NCI-H128 (cell line): ENCODE measurements around the gene ACBD4.
"Not testable (repeated sequence)": the region's sequence is repeated elsewhere in the genome, so short reads cannot be mapped to it uniquely, and the experiment has no call there.

Experiments
- DNase-seq: peaks from one replicate; lab custom pipeline; 2025; ENCODE audit not compliant: unreplicated experiment; lab: John Stamatoyannopoulos, UW

The ACBD4 gene

GRCh38 chr17:45117848-45118646, 17.4 kb upstream of the ACBD4 start:
- no peak for DNase-seq

GRCh38 chr17:45118691-45119090, 16.8 kb upstream of the ACBD4 start:
- DNase-seq, result no peak

- DNase-seq, result no peak
These were observed 15.5 kb upstream of the ACBD4 start for GRCh38 chr17:45119964-45120363.

- DNase-seq, result no peak
These were observed 14.9 kb upstream of the ACBD4 start for GRCh38 chr17:45120558-45120957.

GRCh38 chr17:45121055-45121454, 14.4 kb upstream of the ACBD4 start:
- DNase-seq, result no peak

GRCh38 chr17:45123076-45123770, 12.3 kb upstream of the ACBD4 start:
- DNase-seq, result no peak

- no peak for DNase-seq
These were observed 11.3 kb upstream of the ACBD4 start for GRCh38 chr17:45123930-45124796.

- not testable (repeated sequence) for DNase-seq
These were observed 10.7 kb upstream of the ACBD4 start for GRCh38 chr17:45124797-45125122.

- no peak for DNase-seq
These were observed 10.0 kb upstream of the ACBD4 start for GRCh38 chr17:45125509-45125908.

- DNase-seq, result no peak
These were observed 8.3 kb upstream of the ACBD4 start for GRCh38 chr17:45127207-45127547.

GRCh38 chr17:45127548-45128300, 7.8 kb upstream of the ACBD4 start:
- no peak for DNase-seq

GRCh38 chr17:45128331-45128730, 7.2 kb upstream of the ACBD4 start:
- DNase-seq, result no peak

- DNase-seq, result no peak
These were observed 6.5 kb upstream of the ACBD4 start for GRCh38 chr17:45128989-45129388.

GRCh38 chr17:45129426-45129939, 6.0 kb upstream of the ACBD4 start:
- no peak for DNase-seq

- no peak for DNase-seq
These were observed 5.4 kb upstream of the ACBD4 start for GRCh38 chr17:45129940-45130680.

- DNase-seq, result no peak
These were observed 4.5 kb upstream of the ACBD4 start for GRCh38 chr17:45130681-45131615.

GRCh38 chr17:45131616-45132319, 3.7 kb upstream of the ACBD4 start:
- no peak for DNase-seq

- no peak for DNase-seq
These were observed 3.2 kb upstream of the ACBD4 start, which contains the start of gene PLCD3 for GRCh38 chr17:45132320-45132571. Gene PLCD3 (minus strand): TSS chr17:45132515. CDS start chr17:45132410, 105 bp downstream.
